Middle frontal gyrus (tissue), 1 donor: ENCODE results near the gene APOA1.

Experiments
- DNase-seq: peaks from one replicate; pipeline ENCODE4 v3.0.0-alpha.2; 2015; ENCODE audit warnings: low spot score; ENCODE audit errors: extremely low spot score

Gene APOA1

DNA sequence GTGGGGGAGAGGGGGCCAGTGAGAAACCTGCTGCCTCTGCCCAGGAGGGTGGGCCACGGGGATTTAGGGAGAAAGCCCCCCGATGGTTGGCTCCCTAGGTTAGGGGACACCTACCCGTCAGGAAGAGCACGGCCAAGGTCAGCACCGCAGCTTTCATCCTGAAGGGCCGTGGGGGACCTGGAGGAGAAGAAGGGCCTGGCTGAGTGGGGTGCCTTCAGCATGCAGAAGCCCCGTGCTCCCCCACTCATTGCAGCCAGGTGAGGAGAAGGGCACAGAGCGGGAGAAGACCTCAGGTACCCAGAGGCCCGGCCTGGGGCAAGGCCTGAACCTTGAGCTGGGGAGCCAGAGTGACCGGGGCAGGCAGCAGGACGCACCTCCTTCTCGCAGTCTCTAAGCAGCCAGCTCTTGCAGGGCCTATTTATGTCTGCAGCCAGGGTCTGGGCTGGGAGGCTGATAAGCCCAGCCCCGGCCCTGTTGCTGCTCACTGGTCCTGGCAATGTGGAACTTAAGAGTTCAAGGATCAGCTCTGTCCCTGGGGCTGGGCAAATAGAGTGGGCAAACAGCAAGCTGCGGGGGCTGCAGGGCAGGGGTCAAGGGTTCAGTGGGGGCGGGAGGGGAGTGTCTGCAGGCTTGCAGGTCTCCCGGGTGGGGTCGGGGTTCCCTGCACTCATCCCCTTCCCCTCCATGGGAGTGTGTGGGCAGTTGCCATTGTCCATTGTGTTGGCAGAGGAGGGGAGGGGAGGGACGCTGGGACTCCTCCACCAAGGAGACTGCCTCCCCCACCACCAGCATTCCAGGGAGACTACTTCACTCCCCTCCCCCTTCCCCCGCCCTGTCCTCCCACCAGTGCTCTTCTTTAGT lies at the start of gene APOA1:
TSS of gene APOA1 (minus strand) at position 392 of the 861 bp plus-strand sequence. CDS start at position 157, 235 bp downstream.
- no peak for DNase-seq

DNA sequence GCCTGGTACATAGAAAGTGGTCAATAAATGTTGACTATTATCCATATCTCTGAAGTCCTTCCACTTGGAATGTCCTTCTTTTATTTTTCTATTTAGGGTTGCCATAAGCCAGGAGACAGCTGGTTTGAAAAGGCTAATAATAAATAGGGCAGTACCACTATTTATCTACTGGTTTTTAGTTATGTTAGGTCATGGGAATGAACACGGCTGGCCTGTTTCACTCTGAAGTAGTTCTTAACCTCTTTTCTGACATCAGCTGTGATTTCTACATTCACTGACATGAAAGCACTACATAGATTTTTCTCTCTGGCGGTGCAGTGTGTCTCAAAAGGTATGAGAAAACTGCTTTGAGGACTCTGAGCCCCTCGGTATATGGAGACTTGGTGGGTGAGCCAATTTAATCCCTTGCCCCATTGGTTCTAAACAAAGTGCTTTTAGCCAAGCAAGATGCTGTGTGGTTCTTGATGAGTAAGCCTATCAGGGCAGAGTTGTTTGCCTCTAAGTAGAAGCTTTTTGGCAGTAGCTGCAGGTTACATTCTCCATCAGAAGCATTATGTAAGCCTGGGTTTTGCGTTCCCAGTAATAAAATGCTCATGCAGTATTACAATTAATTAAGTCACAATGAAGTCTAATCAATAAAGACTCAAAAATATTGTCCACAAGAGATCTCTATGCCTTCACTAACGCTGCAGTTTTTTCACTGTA lies 48.7 kb upstream of the APOA1 start:
- DNase-seq: no peak

DNA sequence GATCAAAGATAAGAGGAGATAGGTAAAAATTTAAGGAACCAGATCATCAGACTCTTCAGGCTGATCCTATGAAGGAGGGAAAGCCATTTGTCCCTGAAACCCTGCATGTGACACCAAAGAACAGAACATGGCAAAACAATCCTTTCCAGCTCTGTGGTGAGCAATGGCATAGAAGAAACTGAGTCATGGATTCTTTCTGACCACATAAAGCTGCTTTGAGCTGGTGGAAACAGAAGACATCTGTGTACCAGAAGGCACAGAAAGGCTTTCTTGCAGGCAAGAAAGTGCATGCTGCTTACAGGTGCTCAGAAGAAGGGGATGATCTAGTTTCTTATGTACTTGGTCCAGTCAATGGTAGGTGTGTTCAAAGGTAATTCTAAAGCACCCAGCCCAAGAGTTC lies 45.0 kb upstream of the APOA1 start:
- no peak for DNase-seq

DNA sequence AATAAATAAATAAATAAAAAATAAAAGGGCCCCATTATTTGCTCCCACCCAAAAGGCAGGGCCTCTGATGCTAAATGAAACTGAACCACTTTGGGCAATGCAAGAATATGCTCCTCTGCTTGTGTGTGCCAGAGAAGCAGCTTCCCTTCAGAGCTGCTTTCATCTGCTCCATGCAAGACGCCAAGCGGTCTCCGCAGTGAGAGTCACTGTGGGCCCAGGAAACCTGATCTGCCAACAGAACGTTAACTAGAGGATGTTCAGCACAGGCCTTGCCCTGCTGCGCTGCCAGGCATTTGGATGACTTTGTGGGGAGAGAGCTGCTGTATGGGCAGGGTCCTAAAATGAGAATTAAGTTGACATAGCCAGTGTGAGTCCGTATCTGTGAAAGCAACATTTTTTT lies 43.7 kb upstream of the APOA1 start:
- DNase-seq: no peak

DNA sequence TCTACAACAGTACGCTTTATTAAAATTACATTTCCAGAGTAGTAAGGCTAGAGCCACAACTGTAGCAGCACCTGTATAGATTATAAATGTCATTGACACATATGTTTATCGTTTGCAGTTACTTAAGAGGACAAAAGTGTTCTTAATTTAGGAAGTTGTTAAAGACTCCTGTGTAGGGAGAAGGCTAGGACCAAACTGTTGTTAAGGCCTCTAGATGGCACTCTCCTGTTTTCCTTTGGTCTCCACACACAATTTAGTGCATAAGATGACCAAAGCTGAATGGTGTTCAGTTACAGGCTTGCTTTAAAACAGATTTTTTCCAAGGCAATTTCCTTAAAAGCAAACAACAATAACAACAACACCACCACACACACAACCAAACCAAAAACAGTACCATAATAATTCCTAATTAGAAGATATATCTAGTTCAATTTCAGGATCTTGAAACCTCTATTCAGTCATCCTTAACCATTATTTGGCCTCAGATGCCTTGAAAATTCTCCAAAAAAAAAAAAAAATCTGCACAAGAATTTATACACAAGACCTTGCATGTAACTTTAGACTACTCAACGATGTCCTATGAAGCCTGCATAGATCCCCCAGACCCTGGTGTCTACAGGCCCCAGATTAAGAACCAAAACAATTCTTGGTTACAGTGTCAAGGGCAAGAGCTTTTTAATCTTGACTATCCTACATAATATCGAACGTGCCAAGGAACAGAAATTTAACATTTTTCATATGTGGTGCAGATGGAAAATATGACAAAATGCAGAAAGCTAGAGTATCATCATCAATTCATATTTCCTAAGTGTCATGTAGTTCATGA lies 42.6 kb upstream of the APOA1 start:
- peak; percentile 62 for DNase-seq

DNA sequence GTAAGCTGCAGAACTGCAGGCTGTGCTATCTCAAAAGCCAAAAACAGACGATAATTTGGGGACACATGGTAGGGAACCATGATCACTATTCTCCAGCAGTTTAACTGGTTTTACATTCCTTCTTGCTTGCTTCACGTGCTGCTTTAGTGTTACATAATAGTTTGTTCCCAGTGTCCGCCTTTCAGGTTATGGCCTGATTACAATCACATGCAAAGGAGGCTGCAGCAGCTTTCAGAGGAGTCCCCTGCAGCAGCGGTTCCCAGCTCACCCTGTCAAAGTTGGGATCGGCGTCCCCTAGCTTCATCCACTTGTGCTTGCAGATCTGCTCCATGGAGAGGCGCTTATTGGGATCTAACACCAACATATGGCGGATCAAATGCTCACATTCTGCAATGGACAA lies 39.2 kb upstream of the APOA1 start:
- no peak for DNase-seq

DNA sequence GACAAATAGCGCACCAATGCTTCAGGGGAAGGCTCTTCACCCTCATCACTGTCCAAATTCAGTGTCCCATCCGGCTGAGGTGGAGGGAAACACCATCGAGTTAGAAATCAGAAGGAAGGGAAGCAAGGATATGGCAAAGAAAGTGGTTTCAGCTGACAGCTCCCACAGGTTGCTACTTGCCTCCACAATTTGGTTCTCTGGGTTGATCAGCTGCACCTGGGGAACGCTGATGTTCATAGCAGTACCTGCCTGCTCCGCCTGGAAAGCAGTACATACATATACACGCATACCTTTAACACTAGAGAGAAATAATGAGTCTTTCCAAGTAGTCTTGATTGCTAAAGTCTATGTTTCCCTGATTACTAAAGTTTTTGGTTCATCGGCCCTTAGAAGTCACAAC lies 37.8 kb upstream of the APOA1 start:
- no peak for DNase-seq

DNA sequence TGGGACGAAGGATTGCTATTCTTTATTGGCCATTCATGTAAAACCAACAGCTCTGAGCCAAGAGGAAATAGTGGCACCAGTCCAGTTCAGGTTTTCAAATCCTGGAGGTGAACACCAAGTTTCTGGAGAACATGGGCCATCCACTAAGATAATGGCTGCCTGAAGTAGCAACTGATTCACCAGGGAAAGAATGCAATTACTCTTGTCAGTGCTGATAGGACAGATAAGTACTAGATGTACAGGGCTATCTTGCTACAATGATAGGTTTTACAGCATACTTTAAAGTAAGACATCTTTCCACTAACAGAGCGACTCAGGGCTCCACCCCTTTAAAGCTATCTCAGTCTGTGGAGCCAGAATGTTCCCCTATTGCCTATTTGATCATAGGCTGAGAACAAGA lies 36.8 kb upstream of the APOA1 start:
- no peak for DNase-seq

DNA sequence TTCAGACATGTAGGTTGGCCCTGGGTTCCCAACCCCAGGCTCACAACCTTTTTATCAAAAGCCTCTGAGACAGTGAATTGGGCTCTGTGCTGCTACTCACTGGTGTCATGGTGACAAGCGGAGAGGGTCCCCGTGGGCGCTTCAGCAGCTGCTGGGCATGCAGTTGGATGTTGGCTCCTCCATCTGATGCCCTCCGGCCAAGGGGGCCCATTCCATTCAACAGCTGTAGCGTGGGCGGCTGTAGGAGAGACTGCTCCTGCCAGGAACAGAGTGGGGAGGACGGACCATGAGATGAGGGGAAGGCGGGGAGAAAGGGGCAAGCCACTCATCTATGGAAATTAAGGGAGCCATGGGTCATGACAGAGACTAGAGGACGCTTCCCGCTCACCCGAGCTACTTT lies 36.0 kb upstream of the APOA1 start:
- no peak for DNase-seq

DNA sequence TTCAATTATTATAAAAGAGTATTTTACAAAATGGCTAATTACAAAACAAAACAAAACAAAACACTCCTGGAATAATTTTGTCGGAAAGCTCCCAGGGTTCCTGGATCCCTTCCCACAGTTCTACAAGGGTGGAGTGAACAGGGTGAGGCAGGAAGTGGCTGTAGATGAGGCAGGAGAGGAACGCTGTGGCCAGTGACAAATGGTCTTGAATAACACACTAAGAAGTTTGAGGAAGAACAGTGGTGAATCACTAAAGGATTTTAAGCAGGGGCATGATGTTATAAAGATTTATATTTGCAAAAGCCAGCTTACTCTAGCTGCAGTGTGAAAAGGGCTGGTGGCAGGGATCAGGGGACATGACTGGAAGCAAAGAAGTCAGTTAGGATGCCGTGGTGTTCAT lies 33.8 kb upstream of the APOA1 start:
- DNase-seq: no peak

DNA sequence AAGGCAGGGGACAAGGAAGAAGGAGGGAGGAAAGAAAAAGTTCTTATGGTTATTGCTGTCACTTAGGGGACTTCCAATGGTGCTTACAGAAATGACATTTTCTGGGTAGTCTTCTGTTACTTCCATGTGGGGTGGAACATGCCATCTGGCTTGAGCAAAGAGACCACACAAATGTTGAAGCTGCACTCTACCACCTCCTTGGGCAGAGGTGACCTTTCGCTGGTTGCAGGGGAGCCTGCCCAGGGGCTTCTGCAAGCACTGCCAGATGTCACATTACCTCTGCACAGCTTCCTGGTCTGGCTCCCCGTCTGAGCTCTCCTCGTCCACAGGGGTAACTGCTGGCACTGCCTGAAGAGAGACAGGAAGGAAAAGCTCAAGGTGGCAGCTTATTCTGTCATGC lies 32.6 kb upstream of the APOA1 start:
- no peak for DNase-seq

DNA sequence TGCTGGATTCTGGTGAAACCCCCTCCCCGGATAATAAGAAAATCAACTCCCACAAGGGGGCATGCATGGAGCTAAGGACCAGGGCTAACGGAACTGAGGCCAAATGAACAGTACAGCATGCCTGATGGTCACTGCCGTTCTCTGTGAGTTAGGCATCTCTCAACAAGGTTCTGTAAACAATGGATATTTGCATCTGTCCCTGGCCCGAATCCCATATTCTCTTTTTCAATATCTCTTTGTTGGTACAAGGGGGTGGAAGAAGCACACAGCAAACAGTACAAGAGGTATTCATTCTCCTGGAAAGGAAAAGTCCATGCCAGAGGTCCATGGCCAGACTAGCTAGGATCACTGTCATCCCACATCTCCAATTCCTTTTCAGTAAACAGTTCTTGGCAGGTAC lies 32.2 kb upstream of the APOA1 start:
- no peak for DNase-seq

DNA sequence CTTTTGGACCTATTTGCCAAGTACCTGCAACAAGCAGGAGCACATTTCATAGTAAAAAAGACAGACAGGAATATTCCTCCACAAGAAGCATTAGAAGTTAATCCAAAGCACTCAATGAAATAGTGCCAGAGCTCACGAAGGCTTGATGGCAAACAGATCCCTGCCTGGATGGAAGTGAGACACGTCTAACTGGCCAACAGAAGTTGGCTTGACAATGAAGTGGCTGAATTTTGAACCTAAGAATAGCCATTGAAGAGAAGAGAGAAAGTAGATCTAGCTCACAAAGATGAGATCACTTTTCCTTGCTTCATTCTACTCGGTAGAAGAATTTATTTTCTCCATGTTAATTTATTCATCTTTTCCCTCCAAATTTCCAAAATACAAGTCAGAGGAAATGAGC lies 30.6 kb upstream of the APOA1 start:
- DNase-seq: no peak

DNA sequence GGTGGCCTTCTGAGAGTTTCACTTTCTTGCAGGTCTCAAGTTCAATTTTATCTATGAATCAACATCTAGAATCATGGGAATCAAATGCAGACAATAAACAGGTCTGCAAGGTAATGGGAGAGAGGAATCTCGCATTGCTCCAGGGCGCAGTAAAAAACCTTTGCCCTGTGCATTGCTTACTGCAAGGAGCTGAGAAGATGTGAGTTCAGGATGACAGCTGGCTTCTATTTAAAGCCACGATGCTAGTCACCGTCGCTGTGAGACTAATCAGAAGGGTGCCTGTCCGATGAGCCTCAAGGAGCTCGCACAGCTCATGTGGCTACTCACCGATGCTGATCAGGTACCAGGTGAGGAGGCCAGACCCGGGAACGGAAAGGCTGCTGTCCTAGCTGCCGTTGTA lies 30.2 kb upstream of the APOA1 start:
- no peak for DNase-seq

DNA sequence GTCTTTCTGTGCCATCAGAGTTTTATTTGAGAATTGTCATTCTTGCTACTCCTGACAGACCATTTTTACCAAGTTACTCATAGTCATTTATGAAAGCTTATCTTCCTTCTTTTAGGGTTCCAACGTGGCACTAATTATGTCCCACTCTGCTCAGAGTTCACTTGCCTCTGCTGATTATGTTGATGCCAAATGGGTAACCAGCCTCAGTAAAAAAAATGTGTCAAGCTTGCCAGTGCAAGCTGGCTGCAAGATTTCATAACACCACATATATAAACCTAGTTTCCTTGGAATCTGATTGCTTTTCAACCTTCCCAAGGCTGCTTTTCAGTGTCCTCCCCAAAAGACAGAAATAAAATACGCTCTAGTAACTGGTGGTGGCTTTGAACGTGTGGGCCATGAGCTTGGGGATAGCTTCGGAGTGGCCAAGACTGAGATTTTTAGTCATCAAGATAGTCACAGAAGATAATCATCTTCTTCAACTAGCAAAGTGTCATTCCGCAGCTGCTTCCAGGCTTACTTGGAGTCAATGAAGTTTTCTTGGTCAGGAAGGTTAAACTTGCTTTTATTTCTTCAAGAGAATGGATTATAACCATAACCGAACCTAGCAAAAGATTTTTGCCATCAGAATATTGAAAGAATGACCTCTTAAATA lies 29.5 kb upstream of the APOA1 start:
- no peak for DNase-seq

DNA sequence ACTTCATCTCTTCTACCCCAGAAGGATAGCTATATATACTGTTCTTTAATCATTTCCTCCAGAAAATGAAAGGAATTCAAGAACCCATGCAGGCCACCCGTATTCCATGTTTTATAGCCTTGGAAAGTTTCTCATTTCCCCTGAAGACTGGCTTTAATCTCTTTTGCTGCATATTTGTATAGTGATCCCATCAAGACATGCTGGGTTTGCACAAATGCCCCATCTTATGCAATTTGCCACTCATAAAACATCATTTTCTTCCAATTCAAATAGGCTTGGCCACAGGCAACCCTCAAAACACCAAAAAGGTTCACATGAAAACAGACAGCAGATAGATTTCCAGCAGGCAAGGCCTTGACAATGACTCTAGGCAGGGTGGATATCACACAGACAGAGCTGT lies 28.3 kb upstream of the APOA1 start:
- DNase-seq: no peak

DNA sequence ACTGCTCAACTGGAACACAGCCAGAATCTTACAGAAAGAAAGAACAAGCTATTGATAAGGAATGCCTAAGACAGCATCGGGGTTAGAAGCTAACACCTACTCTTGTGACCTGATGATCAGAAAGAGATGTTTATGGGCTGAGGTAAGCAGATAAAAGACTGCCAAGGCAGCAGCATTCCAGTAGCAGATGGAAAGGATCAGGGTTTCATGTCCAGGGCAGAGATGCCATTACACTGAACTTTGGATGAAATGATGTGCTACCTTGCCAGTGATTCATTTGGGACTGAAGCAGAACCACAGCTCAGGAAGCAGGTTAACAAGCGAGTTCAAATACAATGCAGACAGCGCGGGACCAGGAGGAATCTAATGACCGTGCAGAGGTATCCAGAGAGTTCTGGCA lies 27.1 kb upstream of the APOA1 start:
- DNase-seq: no peak

DNA sequence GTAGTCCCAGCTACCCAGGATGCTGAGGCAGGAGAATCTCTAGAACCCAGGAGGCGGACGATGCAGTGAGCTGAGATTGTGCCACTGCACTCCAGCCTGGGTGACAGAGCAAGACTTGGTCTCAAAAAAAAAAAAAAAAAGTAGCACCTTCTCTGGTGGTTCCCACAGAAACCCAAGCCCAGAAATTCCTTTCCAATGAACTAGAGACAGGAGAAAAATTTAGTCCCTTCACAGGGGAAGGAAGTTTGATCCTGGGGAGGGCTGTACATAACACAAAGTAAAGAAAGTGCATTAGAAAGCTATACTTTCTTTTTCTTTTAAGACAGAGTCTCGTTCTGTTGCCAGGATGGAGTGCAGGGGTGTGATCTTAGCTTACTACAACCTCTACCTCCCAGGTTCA lies 25.5 kb upstream of the APOA1 start:
- no peak for DNase-seq

DNA sequence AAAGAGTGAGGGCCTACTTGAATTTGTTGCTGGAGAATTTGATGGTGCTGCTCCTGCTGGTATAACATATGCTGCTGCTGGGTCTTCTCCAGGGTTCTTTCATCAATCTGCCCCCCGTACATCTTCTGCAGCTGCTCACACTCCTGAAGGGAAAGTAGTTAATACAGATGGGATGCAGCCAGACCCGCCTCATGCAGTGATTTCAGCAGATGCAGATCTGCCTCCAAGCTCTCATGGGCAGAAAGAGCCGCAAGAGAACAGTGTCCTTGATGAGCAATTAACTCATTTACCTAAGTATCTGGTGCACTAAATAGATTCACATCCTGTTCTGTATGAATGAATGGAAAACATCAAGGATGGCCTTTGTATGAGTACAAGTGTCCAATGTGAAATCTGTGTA lies 24.8 kb upstream of the APOA1 start:
- DNase-seq: no peak

DNA sequence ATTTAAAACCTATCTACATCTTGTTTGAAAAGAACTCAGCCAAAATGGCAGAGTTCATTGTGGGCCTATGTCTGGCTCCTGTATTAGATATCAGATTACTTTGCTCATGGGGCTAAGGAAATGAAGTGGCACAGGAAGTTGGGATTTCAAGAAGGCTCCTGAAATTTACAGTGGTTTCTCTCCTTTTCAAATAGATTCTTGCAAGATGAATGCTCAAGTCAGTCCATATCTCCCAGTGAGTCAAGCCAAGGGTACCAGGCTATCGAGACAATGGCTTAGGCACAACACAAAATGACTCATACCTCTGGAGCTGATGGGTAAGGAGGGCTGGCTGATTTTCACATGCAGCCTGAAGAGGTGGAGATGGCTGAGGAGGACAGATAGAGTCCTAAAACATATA lies 24.1 kb upstream of the APOA1 start:
- DNase-seq: no peak

DNA sequence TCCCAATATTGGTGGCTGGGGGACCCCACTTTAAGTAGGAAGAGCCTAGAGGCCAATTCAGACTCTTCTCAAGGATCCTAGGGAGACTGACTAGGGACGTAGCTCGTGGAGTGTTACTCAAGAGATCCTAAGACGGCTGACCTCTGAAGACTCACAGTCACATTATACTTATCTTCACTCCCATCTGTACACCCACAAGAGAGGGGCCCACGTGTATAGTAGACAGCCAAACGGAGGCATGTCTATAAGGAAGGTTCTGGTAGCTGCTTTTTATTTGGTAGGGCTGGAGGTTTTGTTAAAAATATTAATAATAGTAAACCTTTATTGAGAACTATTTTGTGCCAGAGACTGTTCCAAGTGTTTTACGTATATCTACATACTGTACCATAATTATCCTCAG lies 22.9 kb upstream of the APOA1 start:
- no peak for DNase-seq

DNA sequence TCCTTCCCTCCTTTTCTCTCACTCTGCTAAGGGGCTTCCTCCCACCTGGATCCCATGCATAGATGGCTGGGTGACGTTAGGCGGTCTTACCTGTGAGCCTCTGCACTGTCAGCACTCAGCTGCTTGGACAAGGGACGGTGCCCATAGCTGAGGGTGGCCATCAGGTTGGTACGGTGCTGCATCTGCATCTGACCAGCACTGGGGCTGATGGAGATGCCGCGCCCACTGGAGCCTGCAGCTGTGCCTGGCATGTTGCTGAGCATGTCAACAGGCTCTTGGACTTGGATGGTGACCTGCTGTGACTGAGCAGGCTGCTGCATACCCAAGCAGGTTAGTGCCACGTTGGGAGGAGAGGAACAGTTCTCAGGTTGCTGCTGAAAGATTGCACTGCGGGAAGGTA lies 21.8 kb upstream of the APOA1 start:
- DNase-seq: no peak
